Measurements from ENCODE around the gene ZNF888. TPM values are rescaled to one million over a fixed set of nuclear protein-coding genes. Genes with fewer than 3 reads are reported as not detected.
"Not testable (repeated sequence)": the region's sequence is repeated elsewhere in the genome, so short reads cannot be mapped to it uniquely, and the experiment has no call there.

Gene ZNF888
- total RNA-seq, 1 donor: 4.7 TPM

DNA sequence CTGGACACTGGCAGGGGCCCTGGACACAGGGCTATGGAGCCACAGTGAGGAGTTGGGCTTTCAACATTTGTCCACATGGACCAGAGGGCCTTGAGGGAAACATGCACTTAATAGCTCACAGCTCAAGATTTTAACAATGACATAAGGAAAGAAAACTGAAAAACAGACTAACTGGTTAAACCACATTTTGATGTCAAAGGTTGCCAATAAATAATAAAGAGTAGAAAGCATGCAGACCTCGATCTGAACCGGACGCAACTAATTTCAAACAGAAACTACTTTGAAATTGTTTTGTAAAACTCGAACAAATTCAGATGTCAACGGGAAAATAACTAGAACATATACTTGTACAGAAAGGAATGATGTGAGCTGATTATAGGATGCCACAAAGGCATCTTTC lies 15.5 kb upstream of the ZNF888 start:
- H3K4me2 ChIP-seq (ENCODE audit: insufficient read depth, low read length): no peak overlapping the region
- no peaks in the 10 kb centered on the region for H3K36me3 ChIP-seq (ENCODE audit: insufficient read depth, low read length)
- H3K27ac ChIP-seq (ENCODE audit: low read depth, low read length): no peak overlapping the region
- no peaks in the 10 kb centered on the region for H3K9me3 ChIP-seq (ENCODE audit: low read depth, low read length)
- H3K4me3 ChIP-seq (ENCODE audit: insufficient read depth, low read length): no peak overlapping the region
- H3K4me1 ChIP-seq (ENCODE audit: insufficient read depth, low read length): peaks cover 16% of the 10 kb centered on the region
- peaks cover 7% of the 10 kb centered on the region for H3K79me2 ChIP-seq (ENCODE audit: insufficient read depth, low read length)
- H2AFZ ChIP-seq (ENCODE audit: low read length): no peak overlapping the region
- TF ChIP-seq, protein P1, sequence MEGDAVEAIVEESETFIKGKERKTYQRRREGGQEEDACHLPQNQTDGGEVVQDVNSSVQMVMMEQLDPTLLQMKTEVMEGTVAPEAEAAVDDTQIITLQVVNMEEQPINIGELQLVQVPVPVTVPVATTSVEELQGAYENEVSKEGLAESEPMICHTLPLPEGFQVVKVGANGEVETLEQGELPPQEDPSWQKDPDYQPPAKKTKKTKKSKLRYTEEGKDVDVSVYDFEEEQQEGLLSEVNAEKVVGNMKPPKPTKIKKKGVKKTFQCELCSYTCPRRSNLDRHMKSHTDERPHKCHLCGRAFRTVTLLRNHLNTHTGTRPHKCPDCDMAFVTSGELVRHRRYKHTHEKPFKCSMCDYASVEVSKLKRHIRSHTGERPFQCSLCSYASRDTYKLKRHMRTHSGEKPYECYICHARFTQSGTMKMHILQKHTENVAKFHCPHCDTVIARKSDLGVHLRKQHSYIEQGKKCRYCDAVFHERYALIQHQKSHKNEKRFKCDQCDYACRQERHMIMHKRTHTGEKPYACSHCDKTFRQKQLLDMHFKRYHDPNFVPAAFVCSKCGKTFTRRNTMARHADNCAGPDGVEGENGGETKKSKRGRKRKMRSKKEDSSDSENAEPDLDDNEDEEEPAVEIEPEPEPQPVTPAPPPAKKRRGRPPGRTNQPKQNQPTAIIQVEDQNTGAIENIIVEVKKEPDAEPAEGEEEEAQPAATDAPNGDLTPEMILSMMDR (IDR thresholded peaks at IDR 0.05; ENCODE audit: extremely low read depth, low read depth, low read length): no peak
- no peaks in the 10 kb centered on the region for H4K20me1 ChIP-seq (ENCODE audit: insufficient read depth, low read length)
- H3K27me3 ChIP-seq (ENCODE audit: insufficient read depth, low read length): no peaks in the 10 kb centered on the region
- DNase-seq (ENCODE audit: insufficient read length, low spot score, missing footprints): no peak

DNA sequence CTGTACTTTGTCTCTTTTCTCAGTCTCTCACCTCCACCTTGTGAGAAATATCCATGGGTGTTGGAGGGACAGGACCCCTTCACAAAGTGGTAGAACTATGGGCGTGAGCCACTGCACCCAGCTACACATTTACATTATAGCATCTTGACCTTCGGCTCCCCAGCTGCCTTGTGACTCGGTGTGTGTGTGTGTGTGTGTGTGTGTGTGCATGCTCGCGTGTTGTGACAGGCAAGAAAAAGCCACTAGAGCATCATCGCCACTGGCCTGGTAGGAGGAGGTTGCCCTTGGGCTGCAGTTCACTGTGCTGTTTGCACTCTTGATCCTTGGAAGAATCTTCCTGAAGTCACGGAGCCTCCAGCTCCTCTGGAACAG lies 13.7 kb upstream of the ZNF888 start:
- peaks cover 12% of the 10 kb centered on the region for H3K4me1 ChIP-seq (ENCODE audit: insufficient read depth, low read length)
- H3K4me3 ChIP-seq (ENCODE audit: insufficient read depth, low read length): no peak overlapping the region
- no peaks in the 10 kb centered on the region for H3K9me3 ChIP-seq (ENCODE audit: low read depth, low read length)
- H3K79me2 ChIP-seq (ENCODE audit: insufficient read depth, low read length): peaks cover 7% of the 10 kb centered on the region
- H3K36me3 ChIP-seq (ENCODE audit: insufficient read depth, low read length): no peaks in the 10 kb centered on the region
- H4K20me1 ChIP-seq (ENCODE audit: insufficient read depth, low read length): no peaks in the 10 kb centered on the region
- no peak overlapping the region for H3K27ac ChIP-seq (ENCODE audit: low read depth, low read length)
- no peak overlapping the region for H3K4me2 ChIP-seq (ENCODE audit: insufficient read depth, low read length)
- H2AFZ ChIP-seq (ENCODE audit: low read length): no peak overlapping the region
- no peak for DNase-seq (ENCODE audit: insufficient read length, low spot score, missing footprints)
- TF ChIP-seq, protein P1 (IDR thresholded peaks at IDR 0.05; ENCODE audit: extremely low read depth, low read depth, low read length): no peak
- no peaks in the 10 kb centered on the region for H3K27me3 ChIP-seq (ENCODE audit: insufficient read depth, low read length)

- Histone ChIP-seq H3K27ac (ENCODE audit: low read depth, low read length) (peak overlapping the region; percentile 67), H3K4me2 (ENCODE audit: insufficient read depth, low read length) (no peak overlapping the region), H3K27me3 (ENCODE audit: insufficient read depth, low read length) (no peaks in the 10 kb centered on the region), H3K9me3 (ENCODE audit: low read depth, low read length) (no peaks in the 10 kb centered on the region), H3K79me2 (ENCODE audit: insufficient read depth, low read length) (peaks cover 7% of the 10 kb centered on the region), H3K36me3 (ENCODE audit: insufficient read depth, low read length) (no peaks in the 10 kb centered on the region), H2AFZ (ENCODE audit: low read length) (no peak overlapping the region), H4K20me1 (ENCODE audit: insufficient read depth, low read length) (no peaks in the 10 kb centered on the region), H3K4me3 (ENCODE audit: insufficient read depth, low read length) (no peak overlapping the region), H3K4me1 (ENCODE audit: insufficient read depth, low read length) (peaks cover 12% of the 10 kb centered on the region)
- TF ChIP-seq, protein P1 (IDR thresholded peaks at IDR 0.05; ENCODE audit: extremely low read depth, low read depth, low read length): no peak
- no peak for DNase-seq (ENCODE audit: insufficient read length, low spot score, missing footprints)
Observed at GRCh38 chr19:52936151-52936953, 13.1 kb upstream of the ZNF888 start.

DNA sequence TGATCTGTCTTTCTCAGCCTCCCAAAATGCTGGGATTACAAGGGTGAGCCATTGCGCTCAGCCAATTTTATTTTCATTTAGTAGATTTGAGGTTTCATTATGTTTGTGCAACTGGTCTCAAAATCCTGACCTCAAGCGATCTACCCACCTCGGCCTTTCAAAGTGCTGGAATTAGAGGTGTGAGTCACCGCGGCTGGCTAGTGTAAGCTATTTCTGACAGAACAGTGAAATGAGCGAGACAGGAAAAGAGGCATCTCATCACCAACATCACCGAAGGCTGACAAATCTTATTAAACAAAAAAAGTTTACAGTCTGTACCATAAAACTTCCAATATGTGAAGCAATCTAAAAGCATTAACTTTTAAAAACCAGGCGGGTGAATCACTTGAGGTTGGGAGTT lies 12.2 kb upstream of the ZNF888 start:
- Histone ChIP-seq H3K4me3 (ENCODE audit: insufficient read depth, low read length) (no peak overlapping the region), H2AFZ (ENCODE audit: low read length) (no peak overlapping the region), H3K9me3 (ENCODE audit: low read depth, low read length) (no peaks in the 10 kb centered on the region), H3K4me2 (ENCODE audit: insufficient read depth, low read length) (peak overlapping the region; percentile 16), H3K36me3 (ENCODE audit: insufficient read depth, low read length) (no peaks in the 10 kb centered on the region), H3K79me2 (ENCODE audit: insufficient read depth, low read length) (peaks cover 7% of the 10 kb centered on the region), H3K4me1 (ENCODE audit: insufficient read depth, low read length) (peaks cover 12% of the 10 kb centered on the region), H4K20me1 (ENCODE audit: insufficient read depth, low read length) (no peaks in the 10 kb centered on the region), H3K27ac (ENCODE audit: low read depth, low read length) (peak overlapping the region; percentile 67), H3K27me3 (ENCODE audit: insufficient read depth, low read length) (no peaks in the 10 kb centered on the region)
- DNase-seq (ENCODE audit: insufficient read length, low spot score, missing footprints): peak; percentile 65
- TF ChIP-seq, protein P1 (IDR thresholded peaks at IDR 0.05; ENCODE audit: extremely low read depth, low read depth, low read length): no peak

DNA sequence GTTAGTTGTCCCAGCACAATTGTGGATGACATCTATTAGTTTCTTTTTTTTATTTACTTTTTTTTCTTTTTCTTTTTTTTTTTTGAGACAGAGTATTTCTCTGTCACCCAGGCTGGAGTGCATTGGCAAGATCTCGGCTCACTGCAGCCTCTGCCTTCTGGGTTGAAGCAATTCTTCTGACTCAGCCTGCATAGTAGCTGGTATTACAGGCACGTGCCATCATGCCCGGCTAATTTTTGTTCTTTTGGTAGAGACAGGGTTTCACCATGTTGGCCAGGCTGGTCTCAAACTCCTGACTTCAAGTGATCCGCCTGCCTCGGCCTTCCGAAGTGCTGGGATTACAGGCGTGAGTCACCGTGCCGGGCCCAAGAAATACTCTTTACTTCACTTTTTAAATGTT lies 1.4 kb upstream of the ZNF888 start:
- not testable (repeated sequence) for H3K27ac ChIP-seq (ENCODE audit: low read depth, low read length); H3K27me3 ChIP-seq (ENCODE audit: insufficient read depth, low read length); H2AFZ ChIP-seq (ENCODE audit: low read length); H3K36me3 ChIP-seq (ENCODE audit: insufficient read depth, low read length); H3K4me3 ChIP-seq (ENCODE audit: insufficient read depth, low read length); H3K79me2 ChIP-seq (ENCODE audit: insufficient read depth, low read length); H3K4me2 ChIP-seq (ENCODE audit: insufficient read depth, low read length); DNase-seq (ENCODE audit: insufficient read length, low spot score, missing footprints); H3K9me3 ChIP-seq (ENCODE audit: low read depth, low read length); H4K20me1 ChIP-seq (ENCODE audit: insufficient read depth, low read length)
- H3K4me1 ChIP-seq (ENCODE audit: insufficient read depth, low read length): peaks cover 17% of the 10 kb centered on the region

All from osteoblast (primary cell).